ENCODE measurements around the gene SLC6A19.
"Not testable (repeated sequence)": the region's sequence is repeated elsewhere in the genome, so short reads cannot be mapped to it uniquely, and the experiment has no call there.

The SLC6A19 gene

GRCh38 chr5:1265461-1266455, 64.4 kb downstream of the SLC6A19 start:
- no peak for DNase-seq (ENCODE audit: low read depth, low spot score)

GRCh38 chr5:1266791-1267190, 65.4 kb downstream of the SLC6A19 start:
- no peak for DNase-seq (ENCODE audit: low read depth, low spot score)

GRCh38 chr5:1267464-1267863, 66.1 kb downstream of the SLC6A19 start:
- not testable (repeated sequence) for DNase-seq (ENCODE audit: low read depth, low spot score)

DNA sequence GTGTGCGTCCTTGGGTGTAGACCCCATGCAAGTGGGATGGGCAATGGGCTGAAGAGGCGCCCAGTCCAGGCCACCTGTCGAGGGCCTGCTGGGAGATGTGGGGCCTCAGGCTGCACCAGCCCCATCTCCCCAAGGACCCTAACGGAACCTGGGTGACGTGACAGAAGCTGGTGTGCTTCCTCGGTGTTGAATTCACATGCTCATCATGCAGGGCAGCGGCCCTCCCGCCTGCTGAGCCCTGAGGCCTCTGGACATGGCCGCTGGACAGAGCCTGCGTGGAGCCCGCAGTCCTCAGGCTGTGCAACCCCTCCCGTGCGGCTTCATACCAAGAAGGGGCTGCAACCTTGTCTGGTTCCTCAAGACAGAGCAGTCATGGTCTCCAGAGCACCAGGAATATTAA, 66.7 kb downstream of the SLC6A19 start:
- no peak for DNase-seq (ENCODE audit: low read depth, low spot score)

GRCh38 chr5:1268666-1269065, 67.3 kb downstream of the SLC6A19 start:
- DNase-seq (ENCODE audit: low read depth, low spot score): no peak

DNA sequence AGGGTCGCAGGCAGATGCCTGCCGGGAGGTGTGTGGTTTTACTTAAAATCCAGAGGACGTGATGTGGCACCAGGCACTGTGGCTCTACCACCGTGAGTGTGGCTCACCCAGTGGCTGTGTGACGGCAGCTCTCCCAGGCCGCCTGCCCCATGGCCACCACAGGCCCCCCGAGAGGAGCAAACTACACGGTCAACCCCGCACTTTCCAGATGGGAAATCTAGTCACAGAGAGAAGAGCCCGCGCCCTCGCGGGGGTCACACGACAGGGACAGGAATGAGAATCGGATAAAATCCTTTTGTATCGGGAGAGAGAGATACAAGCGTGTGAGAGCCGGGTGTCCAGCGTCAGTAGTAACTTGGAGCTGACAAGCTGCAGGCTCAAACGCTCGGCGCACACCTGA, 69.0 kb downstream of the SLC6A19 start:
- DNase-seq (ENCODE audit: low read depth, low spot score): no peak

DNA sequence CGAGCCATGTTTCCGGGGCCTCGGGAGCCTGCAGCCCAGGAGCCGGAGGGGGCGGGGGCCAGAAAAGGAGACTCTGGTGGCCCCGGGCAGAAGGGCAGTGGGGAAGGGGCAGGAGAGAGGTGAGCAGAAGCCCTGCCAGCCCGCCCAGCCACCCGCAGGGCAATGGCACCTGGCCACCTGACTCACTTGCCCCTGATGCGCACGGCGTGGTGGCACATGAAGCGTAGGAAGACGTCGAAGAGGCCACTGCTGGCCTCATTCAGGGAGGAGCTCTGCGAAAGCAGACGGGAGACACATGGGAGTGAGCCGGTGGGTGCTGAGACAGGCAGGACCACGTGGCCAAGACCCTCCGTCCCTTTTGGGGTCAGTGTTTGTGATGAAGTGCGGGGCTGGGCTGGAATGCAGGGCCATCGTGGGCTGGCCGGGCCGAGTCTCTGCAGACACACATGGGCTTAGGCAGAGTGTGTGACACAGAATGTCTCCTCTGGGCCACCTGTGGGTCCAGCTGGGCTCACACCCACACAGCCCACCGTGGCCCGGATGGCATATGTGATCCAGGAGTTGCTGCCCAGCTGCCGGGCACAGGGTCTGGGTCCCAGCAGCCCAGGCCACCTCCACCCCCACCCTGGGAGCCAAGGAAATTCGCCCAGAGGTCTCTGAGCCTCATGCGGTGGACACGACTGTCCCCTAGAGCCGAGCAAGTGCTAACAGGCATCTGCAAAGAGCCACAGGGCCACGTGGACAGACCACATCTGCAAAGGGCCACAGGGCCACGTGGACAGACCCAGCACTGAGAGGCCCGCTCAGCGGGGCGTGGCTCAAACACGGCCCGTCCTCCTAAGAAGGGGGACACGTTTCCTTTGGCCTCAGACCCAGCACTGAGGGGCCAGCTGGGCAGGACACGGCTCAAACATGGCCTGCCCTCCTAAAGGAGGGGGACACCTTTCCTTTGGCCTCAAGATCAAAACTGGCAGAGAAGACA, 69.8 kb downstream of the SLC6A19 start:
- DNase-seq (ENCODE audit: low read depth, low spot score): no peak

GRCh38 chr5:1272201-1272600, 70.8 kb downstream of the SLC6A19 start:
- no peak for DNase-seq (ENCODE audit: low read depth, low spot score)

GRCh38 chr5:1273745-1274144, 72.3 kb downstream of the SLC6A19 start:
- DNase-seq (ENCODE audit: low read depth, low spot score): no peak

GRCh38 chr5:1274471-1274870, 73.1 kb downstream of the SLC6A19 start:
- DNase-seq (ENCODE audit: low read depth, low spot score): no peak
